Tibial nerve (tissue), 4 donors: ENCODE measurements around the gene VIPR2. TPM values are rescaled to one million over a fixed set of nuclear protein-coding genes. Genes with fewer than 3 reads are reported as not detected.

Experiments used
- DNase-seq, 2 donors: peaks; one replicate each; pipeline ENCODE4 v3.0.0-alpha.2; 2019; ENCODE audit warnings: low spot score in 2 of 2
- H3K27ac ChIP-seq, 4 donors: fragments of 200-600 bp; sonication (generic) in 3 of 4; one replicate each; pipeline ENCODE4 v1.5.1; 2017 to 2019; ENCODE audit warnings: mild to moderate bottlenecking in 1 of 4
- H3K27me3 ChIP-seq, 2 donors: fragments of 200-600 bp; sonication (generic) in 1 of 2; one replicate each; pipeline versions ENCODE4 v1.5.1 to v1.6.0; 2017 to 2019
- H3K36me3 ChIP-seq, 3 donors: fragments of 200-600 bp; sonication (generic); one replicate each; pipeline ENCODE4 v1.5.1; 2018 to 2019
- H3K4me1 ChIP-seq, 4 donors: fragments of 200-600 bp; sonication (generic) in 3 of 4; one replicate each; pipeline ENCODE4 v1.5.1; 2017 to 2019
- H3K4me3 ChIP-seq, 4 donors: fragments of 200-600 bp; sonication (generic) in 3 of 4; one replicate each; pipeline ENCODE4 v1.5.1; 2017 to 2019; ENCODE audit warnings: mild to moderate bottlenecking in 1 of 4, moderate library complexity in 1 of 4
- H3K9me3 ChIP-seq, 4 donors: fragments of 200-600 bp; sonication (generic) in 3 of 4; one replicate each; pipeline ENCODE4 v1.5.1; 2017 to 2019
- CTCF ChIP-seq, 5 experiments: fragments of 200-600 bp in 3 of 5; fragments of 450-650 bp in 2 of 5; sonication (generic) in 3 of 5; IDR thresholded peaks; one replicate each; pipeline ENCODE4 v1.5.1; 2016 to 2019; ENCODE audit warnings: antibody characterized with exemption in 5 of 5, mild to moderate bottlenecking in 3 of 5, moderate library complexity in 2 of 5
- EP300 ChIP-seq, 2 donors: sonication (generic); formaldehyde crosslinking; IDR thresholded peaks; one replicate each; pipeline ENCODE4 v1.6.1; 2017; ENCODE audit warnings: antibody characterized with exemption in 2 of 2, mild to moderate bottlenecking in 1 of 2
- POLR2A ChIP-seq, 2 donors: fragments of 450-650 bp; IDR thresholded peaks; one replicate each; pipeline ENCODE4 v1.6.1; 2017; ENCODE audit warnings: antibody characterized with exemption in 2 of 2, mild to moderate bottlenecking in 2 of 2, moderate library complexity in 2 of 2
- WGBS, 2 donors: methylation state at CpG; one replicate each; pipeline ENCODE4 v1.1.5; 2018; 5-methylcytosine and 5-hydroxymethylcytosine counted together
- total RNA-seq, 4 donors: library from RNA; depleted of rRNA; stranded (reverse); fragments of >200 nt; gene quantifications; one replicate each; pipeline ENCODE4 v1.1.0, GENCODE V29; 2016

Gene VIPR2
- total RNA-seq, 4 donors from 2014 or later: 0.22 to 3.6 (median 2.9) TPM

- H3K4me3 ChIP-seq: no peak overlapping the region
Observed at GRCh38 chr7:159119851-159120539, 24.7 kb downstream of the VIPR2 start.

GRCh38 chr7:159119026-159119741 is 25.5 kb downstream of the VIPR2 start:
- 73 to 86% methylated on average over 11 to 18 of the region's 19 CpGs for WGBS, 2 donors
- no peak overlapping the region for H3K27ac ChIP-seq
- H3K4me1 ChIP-seq: no peaks in the 10 kb centered on the region
- no peaks in the 10 kb centered on the region for H3K36me3 ChIP-seq
- TF ChIP-seq CTCF (IDR thresholded peaks at IDR 0.05): no peak
- no peak for TF ChIP-seq POLR2A (IDR thresholded peaks at IDR 0.05)
- TF ChIP-seq EP300 (IDR thresholded peaks at IDR 0.05): no peak
- peaks cover 0 to 2% (median 0%) of the 10 kb centered on the region in 4 donors for H3K9me3 ChIP-seq
- H3K27me3 ChIP-seq: peaks cover 0 to 8% of the 10 kb centered on the region in 2 donors
- no peak overlapping the region for H3K4me3 ChIP-seq
- no peak for DNase-seq

More at GRCh38 chr7:159119851-159120539, 24.7 kb downstream of the VIPR2 start:
- Histone ChIP-seq H3K36me3 (no peaks in the 10 kb centered on the region), H3K9me3 (peaks cover 0 to 2% (median 0%) of the 10 kb centered on the region in 4 donors), H3K27me3 (peaks cover 0 to 8% of the 10 kb centered on the region in 2 donors), H3K27ac (no peak overlapping the region), H3K4me1 (no peaks in the 10 kb centered on the region)
- 85% methylated on average over 11 of the region's 11 CpGs for WGBS, 2 donors
- no peak for DNase-seq
- TF ChIP-seq EP300 (IDR thresholded peaks at IDR 0.05) (no peak), POLR2A (IDR thresholded peaks at IDR 0.05) (no peak), CTCF (IDR thresholded peaks at IDR 0.05) (no peak)

- Histone ChIP-seq H3K4me3 (no peak overlapping the region), H3K9me3 (peaks cover 0 to 2% (median 0%) of the 10 kb centered on the region in 4 donors), H3K4me1 (no peaks in the 10 kb centered on the region), H3K36me3 (no peaks in the 10 kb centered on the region), H3K27me3 (peaks cover 0 to 8% of the 10 kb centered on the region in 2 donors), H3K27ac (no peak overlapping the region)
- 82 to 90% methylated on average over 10 of the region's 10 CpGs for WGBS, 2 donors
- TF ChIP-seq CTCF (IDR thresholded peaks at IDR 0.05) (no peak), EP300 (IDR thresholded peaks at IDR 0.05) (no peak), POLR2A (IDR thresholded peaks at IDR 0.05) (no peak)
- no peak for DNase-seq
Observed at GRCh38 chr7:159118623-159119022, 26.0 kb downstream of the VIPR2 start.

GRCh38 chr7:159118197-159118595 is 26.5 kb downstream of the VIPR2 start:
- no peak for DNase-seq
- no peaks in the 10 kb centered on the region for H3K4me1 ChIP-seq
- peaks cover 0 to under 1% (median 0%) of the 10 kb centered on the region in 4 donors for H3K9me3 ChIP-seq
- peaks cover 0 to 8% of the 10 kb centered on the region in 2 donors for H3K27me3 ChIP-seq
- H3K4me3 ChIP-seq: no peak overlapping the region
- 74 to 79% methylated on average over 13 of the region's 13 CpGs for WGBS, 2 donors
- no peak for TF ChIP-seq POLR2A (IDR thresholded peaks at IDR 0.05)
- TF ChIP-seq CTCF (IDR thresholded peaks at IDR 0.05): no peak
- no peak for TF ChIP-seq EP300 (IDR thresholded peaks at IDR 0.05)
- H3K27ac ChIP-seq: no peak overlapping the region
- H3K36me3 ChIP-seq: no peaks in the 10 kb centered on the region
